Bone marrow (tissue), 2 donors: ENCODE results near the gene IFIT5.
"Not testable (repeated sequence)": the region's sequence is repeated elsewhere in the genome, so short reads cannot be mapped to it uniquely, and the experiment has no call there.

Experiments
- DNase-seq, 2 donors: peaks; one replicate each; lab custom pipeline; 2025; lab: John Stamatoyannopoulos, UW

The IFIT5 gene

GRCh38 chr10:89414146-89414878 lies at the start of gene IFIT5:
Gene IFIT5, plus strand, starts transcription at chr10:89414568. Its CDS starts 231 bp downstream, at chr10:89414799.
- peak; percentile 67 to 83 for DNase-seq

DNA sequence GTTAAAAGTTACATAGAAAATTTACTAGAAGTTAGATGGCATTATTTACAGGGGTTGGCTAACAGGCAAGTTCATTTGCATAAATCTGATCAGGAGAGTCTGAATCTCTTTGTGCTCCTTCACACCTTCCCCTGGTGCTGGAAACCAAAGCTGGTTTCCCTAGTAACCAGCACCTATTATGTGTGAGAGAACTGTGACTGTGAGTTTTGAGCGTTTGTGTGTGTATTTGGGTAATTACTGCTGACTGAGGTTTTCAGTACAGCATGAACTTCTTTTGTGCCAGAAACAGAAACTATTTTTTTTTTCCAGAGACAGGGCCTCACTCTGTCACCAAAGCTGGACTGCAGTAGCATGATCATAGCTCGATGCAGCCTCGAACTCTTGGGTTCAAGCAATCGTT lies 46.8 kb upstream of the IFIT5 start:
- no peak for DNase-seq

- DNase-seq, result no peak
These were observed 46.2 kb upstream of the IFIT5 start for GRCh38 chr10:89368129-89368528.

DNA sequence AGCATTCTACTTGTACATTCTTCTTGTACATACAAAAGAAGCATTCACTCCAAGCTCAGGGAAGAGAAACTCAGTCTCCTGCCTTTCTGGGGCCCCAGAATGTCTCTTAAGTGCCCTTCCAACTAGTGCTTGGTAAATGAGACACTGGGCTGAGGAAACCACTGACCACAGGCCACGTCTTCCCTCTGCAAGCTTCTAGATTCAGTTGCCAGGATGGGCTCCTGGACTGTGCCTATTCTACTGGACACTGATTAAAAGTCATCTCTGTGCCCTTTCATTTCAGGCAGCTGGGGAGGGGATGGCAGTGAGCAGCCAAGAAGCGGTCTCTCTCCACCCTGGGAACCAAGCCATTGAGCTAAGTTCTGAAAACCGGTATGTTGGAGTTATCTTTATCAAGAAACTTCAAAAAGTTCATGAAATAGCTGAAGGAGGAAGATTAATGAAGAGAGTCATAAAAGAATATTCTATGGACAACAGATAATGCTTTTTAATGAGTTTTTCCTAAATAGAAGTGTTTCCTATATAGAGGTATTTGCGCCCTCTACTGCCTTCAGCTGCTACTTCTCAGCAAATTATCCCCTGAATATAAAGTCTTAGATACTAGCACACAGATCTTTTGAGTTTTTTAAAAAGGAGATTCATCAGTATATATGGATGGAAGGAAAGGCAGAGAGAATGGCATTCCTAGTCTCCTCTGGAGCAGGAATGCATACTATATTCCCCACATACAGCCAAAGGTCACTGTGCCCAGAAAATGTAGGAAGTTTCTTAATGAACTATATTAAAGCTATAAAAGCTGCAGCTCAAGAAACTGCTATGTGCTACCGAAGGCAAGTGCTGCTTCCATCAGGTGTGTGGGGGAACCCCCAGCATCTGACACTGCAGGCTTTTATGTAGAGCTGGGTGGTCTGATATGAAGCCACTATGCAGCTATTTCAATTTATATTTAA lies 44.9 kb upstream of the IFIT5 start:
- DNase-seq, result no peak

DNA sequence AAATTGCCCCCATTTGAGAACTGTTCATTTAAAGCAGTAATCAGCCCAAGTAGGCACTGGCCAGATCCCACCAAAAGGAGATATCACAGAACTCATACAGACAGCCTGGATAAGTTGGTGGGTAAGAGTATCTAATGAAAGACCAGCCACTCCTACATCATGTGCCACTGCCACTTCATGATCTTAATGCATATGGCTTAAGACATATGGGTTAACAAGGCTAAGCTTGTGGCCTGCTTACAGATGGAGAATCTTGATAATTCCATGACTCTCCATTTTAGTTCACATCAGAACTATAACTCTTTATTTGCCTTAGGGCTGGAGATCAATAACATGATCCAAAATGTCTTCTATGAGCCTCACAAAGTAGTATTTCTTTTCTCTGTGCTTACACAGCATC lies 43.3 kb upstream of the IFIT5 start:
- DNase-seq, result no peak

GRCh38 chr10:89371987-89372386 lies 42.4 kb upstream of the IFIT5 start:
- no peak for DNase-seq

DNA sequence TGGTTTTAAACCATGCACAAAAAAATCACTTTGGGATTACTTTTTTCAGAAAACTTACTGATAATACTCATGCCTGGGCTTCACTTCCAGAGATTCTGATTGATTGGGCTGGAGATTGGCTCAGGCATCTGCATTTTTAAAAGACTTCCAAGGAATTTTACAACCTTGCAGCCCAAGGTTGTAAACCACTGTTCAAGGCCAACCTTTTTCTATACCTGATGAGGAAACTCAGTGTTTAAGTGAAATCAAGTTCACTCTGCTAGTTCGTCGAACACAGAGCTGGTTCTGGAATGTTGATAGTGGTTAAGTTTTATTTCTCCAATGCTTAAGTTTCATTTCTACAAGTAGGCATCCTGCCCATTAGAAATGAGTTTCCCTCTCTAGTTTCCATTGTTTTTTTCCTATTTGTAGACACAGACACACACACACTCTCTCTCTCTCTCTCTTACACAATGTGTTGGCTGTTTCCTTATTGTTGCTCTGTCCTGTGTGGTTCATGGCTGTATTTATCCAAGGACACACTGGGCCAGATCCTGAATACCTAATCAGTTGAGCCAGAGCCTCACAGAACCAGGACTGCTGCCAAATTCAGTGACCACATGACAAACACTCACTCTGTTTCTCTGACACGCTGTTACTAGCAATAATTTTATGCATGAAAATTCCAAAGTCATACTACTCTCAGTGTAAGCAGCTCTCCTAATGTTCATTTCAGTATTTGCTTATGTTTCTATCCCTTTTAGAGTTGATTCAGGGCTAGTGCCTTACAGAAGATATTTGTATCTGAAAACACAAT lies 40.3 kb upstream of the IFIT5 start:
- DNase-seq, result no peak

DNA sequence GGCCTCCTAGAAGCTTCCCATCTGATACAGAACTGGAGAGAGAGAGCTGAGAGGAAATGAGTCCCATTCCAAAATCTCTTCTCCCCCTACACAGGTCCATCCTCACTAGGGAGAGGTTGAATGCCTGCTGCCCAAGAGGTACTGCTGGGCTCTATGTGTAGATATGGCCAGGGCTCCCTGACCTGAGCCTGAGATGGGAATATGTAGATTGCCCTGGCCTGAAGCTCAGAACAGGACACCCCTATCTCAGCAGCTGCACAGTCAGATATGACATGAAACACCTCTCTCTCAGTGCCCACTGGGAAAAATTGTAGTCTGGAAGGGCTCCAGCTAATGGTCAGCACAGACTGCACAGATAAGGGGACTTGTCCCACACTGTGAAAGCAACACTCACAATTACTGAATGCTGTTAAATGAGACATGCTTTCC lies 39.6 kb upstream of the IFIT5 start:
- no peak for DNase-seq

GRCh38 chr10:89377705-89378637 lies 36.4 kb upstream of the IFIT5 start, which contains the start of gene IFIT1B:
Gene IFIT1B, plus strand, starts transcription at chr10:89378056. Its CDS starts 80 bp downstream, at chr10:89378136.
- DNase-seq, result no peak

DNA sequence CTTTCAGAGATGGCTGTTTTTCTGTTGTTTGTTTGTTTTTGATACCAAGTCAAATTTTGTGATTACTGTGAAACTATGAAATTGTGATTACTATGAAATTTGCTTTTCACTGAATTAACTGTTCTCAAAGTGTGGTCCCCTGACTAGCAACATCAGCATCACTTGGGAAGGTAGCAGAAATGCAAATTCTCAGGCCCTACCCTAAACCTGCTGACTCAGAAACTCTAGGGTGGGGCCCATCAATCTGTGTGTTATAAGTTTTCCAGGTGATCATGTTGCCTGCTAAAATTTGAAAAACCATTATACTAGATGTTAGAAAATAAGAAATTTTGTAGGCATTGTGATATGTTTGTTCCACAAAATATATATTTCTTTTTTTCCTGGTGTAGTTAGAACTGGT lies 35.3 kb upstream of the IFIT5 start:
- DNase-seq, result no peak

DNA sequence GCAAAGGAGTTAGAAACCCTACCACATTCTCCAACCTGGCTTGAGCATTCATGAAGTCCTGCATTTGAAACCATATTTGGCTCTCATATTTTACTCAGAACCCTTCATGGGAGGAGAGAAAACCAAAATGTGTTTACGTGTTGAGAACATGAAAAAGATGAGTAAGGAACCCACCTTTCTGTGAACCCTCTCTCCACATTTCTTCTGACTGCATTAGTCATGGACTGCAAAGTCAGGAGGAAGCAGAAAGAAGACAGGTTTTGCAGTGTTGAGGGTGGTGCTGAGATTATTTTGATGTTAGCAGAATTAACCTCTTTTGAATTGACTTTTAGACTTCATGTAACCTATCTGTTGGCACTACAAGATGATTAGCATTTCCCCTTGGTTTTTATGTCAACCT lies 31.6 kb upstream of the IFIT5 start:
- no peak for DNase-seq

DNA sequence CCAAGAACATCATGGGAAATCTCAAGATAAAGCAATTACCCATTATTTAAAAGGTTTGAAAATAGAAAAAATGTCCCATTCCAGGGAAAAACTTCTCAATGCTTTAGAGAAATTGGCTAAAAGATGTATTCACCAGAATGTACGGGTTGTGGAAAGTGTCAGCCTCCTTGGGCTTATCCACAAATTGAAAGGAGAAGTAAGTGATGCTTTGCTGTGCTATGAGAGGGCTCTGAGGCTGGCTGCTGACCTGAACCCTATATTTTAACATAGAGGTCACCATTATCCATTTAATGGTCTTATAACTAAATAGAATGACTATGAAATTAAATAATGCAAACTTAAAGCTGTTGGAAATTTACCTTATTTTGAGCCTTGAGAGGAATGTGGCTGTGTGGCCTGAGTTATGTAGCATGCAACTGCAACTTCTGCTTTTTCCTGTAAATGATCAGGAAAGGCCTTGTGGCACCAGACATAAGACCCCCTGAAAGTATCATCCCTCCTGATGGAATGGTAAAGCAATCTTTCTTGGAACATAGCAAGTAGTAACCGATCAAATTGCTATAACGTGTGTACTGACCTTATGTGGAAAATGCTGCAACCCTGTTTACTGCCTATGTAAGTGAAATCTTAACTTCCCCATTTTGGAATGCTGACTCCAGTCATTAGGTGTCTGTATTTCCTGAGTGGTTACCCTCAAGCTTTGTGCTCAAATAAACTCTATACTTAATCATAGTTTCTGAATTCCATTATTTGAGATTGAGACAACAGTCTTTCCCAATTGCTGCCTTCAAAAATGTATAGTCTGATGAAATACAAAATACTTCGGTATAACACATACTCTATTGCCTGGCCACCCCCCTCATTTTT lies 29.7 kb upstream of the IFIT5 start:
- peak in 1 of 2 donors; percentile 84 for DNase-seq

GRCh38 chr10:89388806-89389205 lies 25.6 kb upstream of the IFIT5 start:
- DNase-seq, result no peak

- no peak for DNase-seq
These were observed 25.1 kb upstream of the IFIT5 start for GRCh38 chr10:89389254-89389653.

DNA sequence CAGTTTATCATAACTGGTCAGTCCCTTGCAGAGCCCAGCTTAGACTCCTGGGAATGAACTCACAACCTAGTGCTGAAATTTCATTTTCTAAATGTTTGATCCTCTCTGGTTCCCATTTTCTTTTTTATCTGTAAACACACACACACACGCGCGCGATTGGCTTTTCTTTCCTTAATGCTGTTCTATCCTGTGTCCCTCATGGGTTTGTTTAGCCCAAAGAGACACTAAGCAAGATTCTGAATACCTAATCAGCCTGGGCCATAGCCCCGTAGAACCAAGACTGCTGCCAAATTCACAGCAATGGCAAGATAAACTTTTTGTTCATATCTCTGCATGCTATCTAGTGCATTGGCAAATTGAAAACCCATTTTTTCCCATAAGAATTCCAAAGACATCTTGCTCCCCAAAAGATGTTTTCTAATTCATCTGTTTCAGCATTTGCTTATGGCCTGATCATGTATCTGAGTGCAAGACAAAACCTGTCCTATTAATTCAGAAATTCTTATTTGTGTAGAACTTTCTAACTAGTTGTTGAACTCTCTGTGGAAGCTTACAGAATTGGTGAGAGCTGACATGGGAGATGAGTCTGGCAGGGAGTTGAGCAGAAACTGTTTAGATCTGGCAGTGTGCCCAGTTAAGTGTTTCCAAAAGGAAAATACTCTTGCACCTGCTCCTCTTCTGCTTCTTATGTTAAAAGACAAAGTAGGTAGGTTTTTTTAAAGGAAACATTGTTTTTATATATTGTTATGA lies 23.7 kb upstream of the IFIT5 start:
- DNase-seq, result no peak

- not testable (repeated sequence) for DNase-seq
These were observed 23.2 kb upstream of the IFIT5 start for GRCh38 chr10:89391226-89391576.

DNA sequence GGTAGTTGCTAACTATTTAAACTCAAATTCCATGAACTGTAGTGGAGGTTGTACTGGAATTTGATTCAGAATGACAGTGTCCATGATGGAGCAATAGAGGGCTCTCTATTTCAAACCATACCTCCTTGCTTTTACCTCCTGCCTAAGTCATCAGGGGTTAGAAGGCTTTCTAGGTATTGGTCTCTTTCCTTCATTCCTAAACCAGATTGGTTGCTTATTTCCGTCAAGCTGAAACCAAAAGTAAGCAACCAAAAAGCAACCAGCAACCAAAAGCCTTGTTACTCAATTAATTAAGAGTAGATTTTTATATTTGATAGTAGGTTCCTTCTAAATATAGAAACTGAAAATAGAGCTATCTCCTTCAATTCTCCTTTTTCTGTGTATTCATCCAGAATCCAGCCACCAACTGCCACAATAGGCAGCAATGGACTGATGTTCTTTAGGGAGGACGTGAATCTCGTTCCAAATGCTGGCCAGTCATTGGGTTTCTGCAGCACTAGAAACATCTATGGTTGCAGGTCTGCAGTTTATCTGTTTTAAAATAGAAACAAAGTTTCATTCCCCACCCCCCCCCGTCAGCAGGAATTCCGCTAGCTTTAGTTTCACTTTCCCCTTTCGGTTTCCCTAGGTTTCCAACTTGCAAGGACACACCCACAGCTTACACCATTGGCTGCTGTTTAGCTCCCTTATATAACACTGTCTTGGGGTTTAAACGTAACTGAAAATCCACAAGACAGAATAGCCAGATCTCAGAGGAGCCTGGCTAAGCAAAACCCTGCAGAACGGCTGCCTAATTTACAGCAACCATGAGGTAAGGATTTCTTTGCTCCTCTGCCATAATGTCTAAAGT lies 22.2 kb upstream of the IFIT5 start, which contains the start of gene IFIT1:
IFIT1 (plus strand) TSS at position 717 of the 850 bp plus-strand sequence; CDS start at position 807, 90 bp downstream.
- peak in 1 of 2 donors; percentile 85 for DNase-seq

DNA sequence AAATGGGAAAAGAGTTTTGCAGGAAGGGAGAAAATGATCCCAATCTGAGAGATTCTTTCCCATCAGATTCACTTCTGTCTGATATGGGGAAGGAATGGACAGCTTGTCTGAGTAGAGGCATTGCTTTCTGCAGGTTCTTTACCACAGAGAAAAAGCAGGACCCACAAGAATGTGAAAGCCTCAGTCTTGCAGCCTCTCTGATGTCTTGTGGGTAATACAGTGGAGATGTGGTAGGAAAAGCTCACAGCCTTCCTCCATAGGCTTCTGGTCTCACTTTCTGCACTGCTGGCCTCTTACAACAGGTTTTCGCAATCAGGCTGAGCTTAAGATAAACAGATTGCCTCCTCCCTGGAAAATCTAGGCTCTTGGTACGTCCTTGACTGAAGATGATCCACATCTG lies 21.4 kb upstream of the IFIT5 start:
- no peak for DNase-seq
